ENCODE measurements around the gene TNFAIP3. TPM values are rescaled to one million over a fixed set of nuclear protein-coding genes. Genes with fewer than 3 reads are reported as not detected.

Gene TNFAIP3
- total and polyA plus RNA-seq, 2 donors (not counting 3 experiments of a cell fraction or from before 2014, with no cell fraction given) = 4.0 to 8.6 TPM

- H3K9me3 ChIP-seq (replicated peaks; ENCODE audit: control insufficient read depth, insufficient read depth, low read length) = no peaks in the 10 kb centered on the region
- H3K79me2 ChIP-seq (ENCODE audit: control insufficient read depth, insufficient read depth, low read length) = no peaks in the 10 kb centered on the region
- no peaks in the 10 kb centered on the region for H3K27me3 ChIP-seq (ENCODE audit: control insufficient read depth in 2 of 2, insufficient read depth in 2 of 2, low read length in 2 of 2)
- no peak overlapping the region for H3K27ac ChIP-seq (ENCODE audit: insufficient read depth, low read depth, low read length)
- intact Hi-C loops (cut with micrococcal nuclease) = no loop called here
- no peak for FAIRE-seq
- H3K4me1 ChIP-seq (ENCODE audit: control insufficient read depth, extremely low read depth, insufficient read depth, low read length) = no peaks in the 10 kb centered on the region
- POLR2A ChIA-PET = no interaction called here
- dilution Hi-C loops (cut with MboI; ENCODE audit: extremely low pct_ligation_motif_present, low sequenced_read_pairs) = no loop called here
- no peak overlapping the region for H2AFZ ChIP-seq (ENCODE audit: low read depth, low read length)
- BruUV-seq (replicated peaks) = no TSS peak
- no peak overlapping the region for H3K9ac ChIP-seq (replicated peaks; ENCODE audit: extremely low read depth, insufficient read depth, low read length)
- TF ChIP-seq FOS (IDR thresholded peaks at IDR 0.05; ENCODE audit: borderline replicate concordance, insufficient read depth, low read length) (no peak), JUN (IDR thresholded peaks at IDR 0.05; ENCODE audit: borderline replicate concordance, insufficient read depth, insufficient read length, low read depth) (no peak), CTCF (IDR thresholded peaks at IDR 0.05; ENCODE audit: extremely low read depth in 1 of 2, insufficient read depth in 1 of 2, low read depth in 1 of 2, low read length in 2 of 2) (no peak), MAX (IDR thresholded peaks at IDR 0.05; ENCODE audit: insufficient read depth, insufficient read length) (no peak), GATA2 (IDR thresholded peaks at IDR 0.05; ENCODE audit: insufficient read depth, insufficient read length, low read depth, low read length) (no peak), POLR2AphosphoS5 (IDR thresholded peaks at IDR 0.05; ENCODE audit: insufficient read depth, low read depth, low read length) (no peak), EZH2 (IDR thresholded peaks at IDR 0.05; ENCODE audit: borderline replicate concordance, low read depth, low read length, severe bottlenecking) (no peak)
- H3K36me3 ChIP-seq (ENCODE audit: control insufficient read depth in 2 of 2, extremely low read depth in 1 of 2, insufficient read depth in 2 of 2, low read length in 2 of 2) = no peaks in the 10 kb centered on the region
- DNase-seq (ENCODE audit: low read depth, low spot score) = no peak
- H4K20me1 ChIP-seq (replicated peaks; ENCODE audit: control insufficient read depth, extremely low read depth, insufficient read depth, low read length) = no peaks in the 10 kb centered on the region
- H3K4me2 ChIP-seq (ENCODE audit: insufficient read depth, low read length) = no peak overlapping the region
- no peaks in the 10 kb centered on the region for H3K9me1 ChIP-seq (replicated peaks; ENCODE audit: control insufficient read depth, extremely low read depth, insufficient read depth, low read length)
- H3K4me3 ChIP-seq (replicated peaks in 1 of 3; ENCODE audit: insufficient read depth in 1 of 3, low read depth in 1 of 3, low read length in 3 of 3) = no peak overlapping the region
- CTCF ChIA-PET = no interaction called here
Measured at GRCh38 chr6:137834508-137834907, 32.6 kb upstream of the TNFAIP3 start.
